ENCODE measurements around the gene RHBDL1. TPM values are rescaled to one million over a fixed set of nuclear protein-coding genes. Genes with fewer than 3 reads are reported as not detected.

The RHBDL1 gene
- total and polyA plus RNA-seq, 9 of the 15 experiments (the other 6 are each of a cell fraction or from before 2014, with no cell fraction given): 0.03 to 5.6 (median 1.3) TPM; not detected in 1

- no peak for TF ChIP-seq ZNF740 (CRISPR knock-in tag; IDR thresholded peaks at IDR 0.05)
- TF ChIP-seq ZNF740 (tag; IDR thresholded peaks at IDR 0.05): no peak
- no peak for TF ChIP-seq NR0B1 (IDR thresholded peaks at IDR 0.05; ENCODE audit: partially characterized antibody)
- no peak for TF ChIP-seq ZNF668 (CRISPR knock-in tag; IDR thresholded peaks at IDR 0.05)
- TF ChIP-seq ZNF644 (tag; IDR thresholded peaks at IDR 0.05; ENCODE audit: low read depth): peak; percentile 51; the same call in 1 of the 2 replicates
- no peak for TF ChIP-seq ZNF589 (CRISPR knock-in tag; IDR thresholded peaks at IDR 0.05; ENCODE audit: low read depth)
- TF ChIP-seq E2F1 (CRISPR knock-in tag; IDR thresholded peaks at IDR 0.05): no peak
- no peak for TF ChIP-seq HNRNPUL1 (IDR thresholded peaks at IDR 0.05; ENCODE audit: low read length)
- TF ChIP-seq ZBTB33 (CRISPR knock-in tag; IDR thresholded peaks at IDR 0.05): no peak
- no peak for TF ChIP-seq EP300 (IDR thresholded peaks at IDR 0.05; ENCODE audit: low read length)
- no peak for TF ChIP-seq U2AF1 (optimal IDR thresholded peaks at IDR 0.05; ENCODE audit: low read depth, low read length)
- TF ChIP-seq PHF8 (IDR thresholded peaks at IDR 0.05; ENCODE audit: borderline replicate concordance, low read length): peak; percentile 32; the same call in 1 of the 2 replicates
Observed at GRCh38 chr16:705431-706188, 30.1 kb downstream of the RHBDL1 start, which contains the start of gene FBXL16 (continued).

Measured in K562 (cell line).